HCT116 (cell line): ENCODE measurements around the gene ZWINT. TPM values are rescaled to one million over a fixed set of nuclear protein-coding genes. Genes with fewer than 3 reads are reported as not detected.

ENCODE experiments used
- ATAC-seq: fragments of 200-7000 bp; cut with Tn5 transposase; 2 replicates; pipeline ENCODE4 v1.9.1; 2020; ENCODE audit warnings: mild to moderate bottlenecking, moderate library complexity
- BruUV-seq: library from RNA; stranded (reverse); fragments of 400-500 nt; replicated peaks from 2 replicates; lab custom pipeline; 2021; lab: Mats Ljungman, UMichigan
- CTCF ChIA-PET: fragments of 300-600 bp; sonication (Branson Sonifier 250); formaldehyde crosslinking; loops from one replicate; lab custom pipeline; 2021; ENCODE audit warnings: antibody characterized with exemption; lab: Charles Lee
- POLR2A ChIA-PET: fragments of 300-600, 350-600 bp; sonication (Branson Sonifier 250); formaldehyde crosslinking; loops from one replicate; lab custom pipeline; 2021; ENCODE audit warnings: antibody characterized with exemption; lab: Charles Lee
- RAD21 ChIA-PET, 2 experiments: fragments of 300-600 bp; sonication (Branson Sonifier 250); formaldehyde crosslinking; loops; one replicate each; lab custom pipeline; 2023; ENCODE audit warnings: low total read pairs in 2 of 2; ENCODE audit not compliant: uncharacterized antibody in 2 of 2, unreplicated experiment in 2 of 2, low non-redundant PET in 1 of 2; lab: Charles Lee
- DNase-seq: peaks from one replicate; pipeline ENCODE4 v3.0.0-alpha.2; 2010; ENCODE audit warnings: low read depth, low spot score
- H2AFZ ChIP-seq: fragments of 200-600 bp; shearing (Covaris generic), sonication (generic); 2 replicates; pipeline ENCODE4 v1.6.1; 2017; ENCODE audit warnings: low read depth, mixed run types, mixed read lengths, antibody characterized with exemption, low read length; ENCODE audit not compliant: poor library complexity, severe bottlenecking
- H3K27ac ChIP-seq: 2 replicates; pipeline ENCODE4 v1.5.1; 2012; ENCODE audit warnings: low read depth, low read length
- H3K27me3 ChIP-seq: fragments of 200-600 bp; sonication (generic); 2 replicates; pipeline ENCODE4 v1.6.1; 2016; ENCODE audit warnings: mixed run types, low read length, mixed read lengths; ENCODE audit not compliant: insufficient read depth
- H3K36me3 ChIP-seq, 2 experiments: fragments of 200-500 bp in 1 of 2; fragments of 200-600 bp in 1 of 2; sonication (Bioruptor generic) in 1 of 2; sonication (generic) in 1 of 2; 2 replicates each; pipeline versions ENCODE4 v1.5.1 to v1.6.1; 2014 to 2016; ENCODE audit warnings: low read length in 2 of 2, inconsistent platforms in 1 of 2, mixed read lengths in 1 of 2, mixed run types in 1 of 2; ENCODE audit not compliant: insufficient read depth in 2 of 2, control insufficient read depth in 1 of 2
- H3K4me1 ChIP-seq, 2 experiments: fragments of 200-600 bp in 1 of 2; sonication (generic) in 1 of 2; 2 replicates each; pipeline versions ENCODE4 v1.5.1 to v1.6.1; 2012 to 2017; ENCODE audit warnings: low read length in 2 of 2, inconsistent platforms in 1 of 2, mild to moderate bottlenecking in 1 of 2, mixed read lengths in 1 of 2, mixed run types in 1 of 2, moderate library complexity in 1 of 2; ENCODE audit not compliant: insufficient read depth in 2 of 2, control insufficient read depth in 1 of 2
- H3K4me2 ChIP-seq: fragments of 200-600 bp; sonication (generic); 2 replicates; pipeline ENCODE4 v1.6.1; 2017; ENCODE audit warnings: mixed run types, low read length, mixed read lengths
- H3K4me3 ChIP-seq, 2 experiments: fragments of 200-600 bp in 1 of 2; sonication (generic) in 1 of 2; replicated peaks in 1 of 2; 2 replicates each; pipeline ENCODE4 v1.5.1; 2011 to 2016; ENCODE audit warnings: low read length in 2 of 2, control low read depth in 1 of 2, low read depth in 1 of 2, mild to moderate bottlenecking in 1 of 2, mixed read lengths in 1 of 2, mixed run types in 1 of 2
- H3K79me2 ChIP-seq: fragments of 200-600 bp; sonication (generic); 2 replicates; pipeline ENCODE4 v1.6.1; 2017; ENCODE audit warnings: mild to moderate bottlenecking, mixed run types, low read length, moderate library complexity, mixed read lengths; ENCODE audit not compliant: insufficient read depth
- H3K9ac ChIP-seq: fragments of 200-600 bp; sonication (generic); 2 replicates; pipeline ENCODE4 v1.6.1; 2016; ENCODE audit warnings: low read length, mixed read lengths
- H3K9me2 ChIP-seq: fragments of 200-600 bp; sonication (generic), shearing (Covaris generic); 2 replicates; pipeline ENCODE4 v1.6.1; 2017; ENCODE audit warnings: mixed run types, mild to moderate bottlenecking, moderate library complexity; ENCODE audit not compliant: insufficient read depth
- H3K9me3 ChIP-seq, 2 experiments: fragments of 200-500 bp in 1 of 2; fragments of 200-600 bp in 1 of 2; sonication (Bioruptor generic) in 1 of 2; sonication (generic) in 1 of 2; 2 replicates each; pipeline ENCODE4 v1.6.1; 2014 to 2017; ENCODE audit warnings: low read length in 2 of 2, mixed read lengths in 2 of 2, inconsistent platforms in 1 of 2, low read depth in 1 of 2, mild to moderate bottlenecking in 1 of 2, mixed run types in 1 of 2, moderate library complexity in 1 of 2; ENCODE audit not compliant: control insufficient read depth in 1 of 2, insufficient read depth in 1 of 2
- H4K20me1 ChIP-seq: fragments of 200-600 bp; sonication (generic), shearing (Covaris generic); 2 replicates; pipeline ENCODE4 v1.6.1; 2017; ENCODE audit warnings: mixed run types, mild to moderate bottlenecking, moderate library complexity; ENCODE audit not compliant: insufficient read depth
- CTCF ChIP-seq, 3 experiments: fragments of 200-600 bp in 1 of 3; sonication (generic) in 1 of 3; IDR thresholded peaks in 2 of 3; conservative IDR thresholded peaks in 1 of 3; 2 replicates each; pipeline ENCODE4 v1.5.1; 2012 to 2017; ENCODE audit warnings: low read depth in 2 of 3, low read length in 2 of 3, antibody characterized with exemption in 1 of 3, borderline replicate concordance in 1 of 3, control low read depth in 1 of 3, mild to moderate bottlenecking in 1 of 3, mixed read lengths in 1 of 3, mixed run types in 1 of 3, moderate library complexity in 1 of 3; ENCODE audit not compliant: insufficient read depth in 1 of 3
- ELF1 ChIP-seq: IDR thresholded peaks from 2 replicates; pipeline ENCODE4 v1.6.1; 2012; ENCODE audit warnings: low read depth, borderline replicate concordance
- JUND ChIP-seq: IDR thresholded peaks from 2 replicates; pipeline ENCODE4 v1.6.1; 2012
- POLR2A ChIP-seq: IDR thresholded peaks from 2 replicates; pipeline ENCODE4 v1.7.0; 2011; ENCODE audit warnings: borderline replicate concordance; ENCODE audit not compliant: insufficient read depth, insufficient read length; ENCODE audit errors: extremely low read depth
- intact Hi-C: fragments of 100-400 bp; cut with micrococcal nuclease; formaldehyde crosslinking; loops from 2 replicates; pipeline ENCODE4 v1.10.0; 2022
- total RNA-seq: library from RNA; stranded (reverse); gene quantifications from one replicate; pipeline ENCODE4 v1.2.1, GENCODE V29; 2021; ENCODE audit not compliant: unreplicated experiment

ZWINT gene
- total RNA-seq, 1 experiment from 2014 or later, result 64.5 TPM

- CTCF ChIA-PET, result no interaction called here
These were observed 44.5 kb downstream of the ZWINT start for GRCh38 chr10:56316603-56317002.

More at GRCh38 chr10:56316603-56317002, 44.5 kb downstream of the ZWINT start:
- H3K27ac ChIP-seq, result no peak overlapping the region
- H3K4me2 ChIP-seq, result no peak overlapping the region
- H3K36me3 ChIP-seq, result no peaks in the 10 kb centered on the region
- H3K9me3 ChIP-seq, result no peaks in the 10 kb centered on the region; a peak in 1 of 4 replicates
- ATAC-seq, result no peak
- H4K20me1 ChIP-seq, result no peaks in the 10 kb centered on the region
- no peak overlapping the region for H3K9ac ChIP-seq
- intact Hi-C loops, result no loop called here
- H3K4me3 ChIP-seq, result no peak overlapping the region
- H2AFZ ChIP-seq, result no peak overlapping the region
- TF ChIP-seq CTCF (IDR thresholded peaks at IDR 0.05 in 2 of 3, conservative IDR thresholded peaks at IDR 0.05 in 1 of 3; ENCODE audit: borderline replicate concordance in 1 of 3, insufficient read depth in 1 of 3, low read depth in 2 of 3, low read length in 2 of 3) (no peak), JUND (no peak), POLR2A (no peak), ELF1 (no peak)
- TF ChIP-seq, all 23 proteins: peak for 0
- Histone ChIP-seq H3K4me1 (no peaks in the 10 kb centered on the region), H3K9me2 (no peaks in the 10 kb centered on the region), H3K27me3 (no peaks in the 10 kb centered on the region), H3K79me2 (no peaks in the 10 kb centered on the region)
- no peak for DNase-seq
- ChIA-PET RAD21 (no interaction called here), POLR2A (no interaction called here)
- BruUV-seq, result no TSS peak
